GM18507 (cell line): Measurements from ENCODE around the gene GKAP1.

Source experiments
- DNase-seq: peaks from one replicate; pipeline ENCODE4 v3.0.0; 2011; ENCODE audit warnings: low read depth; ENCODE audit not compliant: insufficient read length; ENCODE audit errors: extremely low spot score
- FAIRE-seq: peaks from 2 replicates; lab custom pipeline; 2011; peaks lifted over from hg19 to GRCh38; lab: Jason Lieb, UNC

The GKAP1 gene

GRCh38 chr9:83691492-83691891 is 126.1 kb downstream of the GKAP1 start:
- DNase-seq (no peak), FAIRE-seq (peak; percentile 38)
